HUES64 (cell line): ENCODE measurements around the gene KRTAP2-4.
"Not testable (repeated sequence)": the region's sequence is repeated elsewhere in the genome, so short reads cannot be mapped to it uniquely, and the experiment has no call there.

Source experiments
- H3K27ac ChIP-seq: 2 replicates; pipeline ENCODE4 v1.7.0; 2013; ENCODE audit warnings: low read depth, low read length, inconsistent platforms
- H3K27me3 ChIP-seq: 2 replicates; pipeline ENCODE4 v1.6.1; 2013; ENCODE audit warnings: mild to moderate bottlenecking, low read length; ENCODE audit not compliant: insufficient read depth
- H3K36me3 ChIP-seq: 2 replicates; pipeline ENCODE4 v1.6.1; 2013; ENCODE audit warnings: mild to moderate bottlenecking, low read length; ENCODE audit not compliant: insufficient read depth
- H3K4me1 ChIP-seq: 2 replicates; pipeline ENCODE4 v1.6.1; 2013; ENCODE audit warnings: mild to moderate bottlenecking, low read length, moderate library complexity; ENCODE audit not compliant: insufficient read depth
- H3K4me3 ChIP-seq: 2 replicates; pipeline ENCODE4 v1.5.1; 2013; ENCODE audit warnings: mild to moderate bottlenecking, low read length, moderate library complexity
- H3K9ac ChIP-seq: 2 replicates; pipeline ENCODE4 v1.6.1; 2013; ENCODE audit warnings: mild to moderate bottlenecking, low read depth, low read length
- H3K9me3 ChIP-seq: 2 replicates; pipeline ENCODE4 v1.6.1; 2013; ENCODE audit warnings: low read depth, low read length; ENCODE audit not compliant: insufficient read depth
- WGBS: fragments of 150-250, 120-280 bp; methylation state at CpG from one replicate; pipeline ENCODE4 v1.1.7; 2013; ENCODE audit warnings: missing lambda C conversion rate; 5-methylcytosine and 5-hydroxymethylcytosine counted together

KRTAP2-4 gene

DNA sequence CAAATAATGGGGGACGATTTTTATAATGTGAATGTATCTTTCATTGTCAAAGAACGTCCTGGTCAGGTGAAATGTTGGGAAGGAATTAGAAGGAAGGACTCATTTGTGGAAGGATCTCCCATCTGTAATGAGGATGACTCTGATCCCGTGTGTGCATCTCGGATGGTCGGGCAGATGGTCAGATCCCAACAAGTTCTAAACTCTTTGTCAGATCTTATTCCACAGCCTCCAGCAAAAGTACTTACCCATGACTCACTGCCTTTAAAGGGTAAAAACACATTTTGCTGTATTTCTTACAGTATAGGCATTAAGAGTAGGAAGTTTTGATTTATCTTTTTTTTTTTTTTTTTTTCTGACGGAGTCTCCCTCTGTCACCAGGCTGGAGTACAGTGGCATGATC is 32.8 kb upstream of the KRTAP2-4 start:
- Histone ChIP-seq H3K9ac (no peak overlapping the region), H3K9me3 (0 out of 2 replicates have a peak, but pooled peaks cover 3% of the 10 kb centered on the region), H3K4me3 (no peak overlapping the region), H3K4me1 (no peaks in the 10 kb centered on the region), H3K27ac (no peak overlapping the region), H3K36me3 (no peaks in the 10 kb centered on the region), H3K27me3 (no peaks in the 10 kb centered on the region)
- WGBS: 94% methylated on average over 6 of the region's 6 CpGs

GRCh38 chr17:41098042-41098441 is 32.4 kb upstream of the KRTAP2-4 start, which contains the start of gene KRTAP4-8:
Gene KRTAP4-8 (minus strand): TSS chr17:41098142. CDS start chr17:41098084, 58 bp downstream.
- 0 out of 2 replicates have a peak, but pooled peaks cover 3% of the 10 kb centered on the region for H3K9me3 ChIP-seq
- no peaks in the 10 kb centered on the region for H3K36me3 ChIP-seq
- WGBS: 73% methylated on average over 1 of the region's 4 CpGs
- no peaks in the 10 kb centered on the region for H3K4me1 ChIP-seq
- H3K27ac ChIP-seq: no peak within 1 kb of the TSS
- H3K9ac ChIP-seq: no peak within 1 kb of the TSS
- no peak within 1 kb of the TSS for H3K4me3 ChIP-seq
- H3K27me3 ChIP-seq: no peaks in the 10 kb centered on the region

DNA sequence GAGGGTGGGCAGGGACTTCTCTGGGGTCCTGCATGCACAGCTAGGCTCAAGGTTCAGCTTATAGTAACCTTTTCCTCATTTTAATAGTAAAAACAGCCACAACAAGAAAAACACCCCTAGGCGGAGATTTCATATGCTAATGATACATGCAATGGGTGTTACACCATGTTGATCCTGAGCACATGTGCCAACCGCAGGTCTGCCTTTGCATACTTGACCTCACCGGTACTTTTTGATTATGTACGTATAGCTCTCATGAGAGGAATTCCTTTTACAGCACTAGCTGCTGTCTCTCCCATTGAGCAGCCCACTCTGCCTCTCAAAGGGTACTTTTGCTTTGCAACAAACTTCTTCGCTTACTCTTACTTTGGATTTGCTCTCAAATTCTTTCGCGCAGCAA is 30.4 kb upstream of the KRTAP2-4 start:
- no peaks in the 10 kb centered on the region for H3K4me1 ChIP-seq
- peaks cover 18% of the 10 kb centered on the region; the same call in 1 of the 2 replicates for H3K9me3 ChIP-seq
- H3K27ac ChIP-seq: no peak overlapping the region
- no peak overlapping the region for H3K9ac ChIP-seq
- no peaks in the 10 kb centered on the region for H3K36me3 ChIP-seq
- no peak overlapping the region for H3K4me3 ChIP-seq
- no peaks in the 10 kb centered on the region for H3K27me3 ChIP-seq
- WGBS: 96% methylated on average over 7 of the region's 7 CpGs

DNA sequence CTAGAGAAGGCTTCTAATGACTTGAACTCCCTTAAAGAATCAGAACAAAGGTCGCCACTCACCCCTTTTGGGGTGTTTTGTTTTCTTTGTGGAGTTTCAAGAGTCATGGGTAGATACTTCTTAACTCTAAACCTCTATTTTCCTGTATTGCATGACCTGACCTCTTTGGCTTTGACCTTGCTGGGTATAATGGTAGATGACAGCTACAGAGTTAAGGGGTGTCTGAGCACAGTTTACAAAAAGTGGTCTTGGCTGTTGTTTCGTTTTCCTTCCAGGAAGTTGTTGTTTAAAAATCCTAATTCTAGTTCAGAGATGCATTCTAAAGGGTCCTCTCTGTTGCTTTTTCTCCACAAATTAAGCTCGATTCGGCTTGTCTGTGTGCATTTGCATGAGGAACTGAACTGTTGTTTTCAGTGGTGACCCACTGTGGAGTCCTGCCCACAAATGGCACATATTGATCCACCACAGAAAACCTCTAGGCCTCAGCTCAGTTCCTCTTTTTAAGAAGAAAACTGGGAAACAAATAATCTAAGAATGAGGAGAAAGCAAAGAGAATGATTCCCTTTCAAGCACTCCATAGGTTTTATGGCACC is 23.2 kb upstream of the KRTAP2-4 start:
- 79% methylated on average over 3 of the region's 4 CpGs for WGBS

DNA sequence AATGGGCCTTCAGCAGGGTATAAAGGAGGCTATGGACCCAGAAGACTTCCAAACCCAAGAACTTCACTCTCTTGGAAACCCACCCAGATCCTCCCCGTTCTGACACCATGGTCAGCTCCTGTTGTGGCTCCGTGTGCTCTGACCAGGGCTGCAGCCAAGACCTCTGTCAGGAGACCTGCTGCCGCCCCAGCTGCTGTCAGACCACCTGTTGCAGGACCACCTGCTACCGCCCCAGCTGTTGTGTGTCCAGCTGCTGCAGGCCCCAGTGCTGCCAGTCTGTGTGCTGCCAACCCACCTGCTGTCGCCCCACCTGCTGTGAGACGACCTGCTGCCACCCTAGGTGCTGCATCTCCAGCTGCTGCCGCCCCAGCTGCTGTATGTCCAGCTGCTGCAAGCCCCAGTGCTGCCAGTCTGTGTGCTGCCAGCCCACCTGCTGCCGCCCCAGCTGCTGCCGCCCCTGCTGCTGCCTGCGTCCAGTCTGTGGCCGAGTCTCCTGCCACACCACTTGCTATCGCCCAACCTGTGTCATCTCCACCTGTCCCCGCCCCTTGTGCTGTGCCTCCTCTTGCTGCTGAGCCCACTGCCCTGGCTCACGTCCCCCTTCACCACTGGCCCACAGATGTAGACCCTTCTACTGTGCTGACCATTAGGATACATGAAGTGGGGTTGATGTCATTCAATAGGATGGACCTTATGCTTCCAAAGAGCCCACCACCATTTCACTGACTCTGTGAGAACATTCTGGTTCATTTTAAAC is 18.6 kb upstream of the KRTAP2-4 start, which contains the start of gene KRTAP4-7:
TSS of gene KRTAP4-7 (plus strand) at position 51 of the 757 bp plus-strand sequence. CDS start at position 108, 57 bp downstream.
- not testable (repeated sequence) for H3K36me3 ChIP-seq, H3K9me3 ChIP-seq, H3K27ac ChIP-seq, H3K4me1 ChIP-seq, H3K9ac ChIP-seq, H3K27me3 ChIP-seq, H3K4me3 ChIP-seq
- 91% methylated on average over 13 of the region's 14 CpGs for WGBS

More for the DNA sequence above, 23.2 kb upstream of the KRTAP2-4 start:
- not testable (repeated sequence) for H3K4me1 ChIP-seq, H3K4me3 ChIP-seq, H3K27me3 ChIP-seq, H3K27ac ChIP-seq, H3K9ac ChIP-seq, H3K36me3 ChIP-seq
- peaks cover 22% of the 10 kb centered on the region; the same call in 1 of the 2 replicates for H3K9me3 ChIP-seq

DNA sequence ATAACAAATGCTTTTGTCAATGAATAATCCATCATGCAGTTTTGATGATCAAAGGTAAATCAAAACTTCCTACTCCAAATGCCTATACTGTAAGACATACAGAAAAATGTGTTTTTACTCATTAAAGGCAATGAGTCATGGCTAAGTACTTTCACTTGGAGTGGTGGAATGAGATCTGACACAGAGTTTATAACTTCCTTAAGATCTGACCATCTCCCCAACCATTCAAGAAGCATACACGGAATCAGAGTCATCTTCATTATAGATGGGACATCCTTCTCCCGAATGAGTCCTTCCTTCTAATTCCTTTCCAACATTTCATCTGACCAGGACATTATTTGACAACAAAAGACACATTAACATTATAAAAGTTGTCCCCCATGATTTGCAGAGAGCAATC is 17.7 kb upstream of the KRTAP2-4 start:
- not testable (repeated sequence) for H3K4me1 ChIP-seq, H3K36me3 ChIP-seq, H3K4me3 ChIP-seq, H3K9me3 ChIP-seq, H3K27ac ChIP-seq, H3K27me3 ChIP-seq, H3K9ac ChIP-seq
- 80% methylated on average over 2 of the region's 2 CpGs for WGBS

DNA sequence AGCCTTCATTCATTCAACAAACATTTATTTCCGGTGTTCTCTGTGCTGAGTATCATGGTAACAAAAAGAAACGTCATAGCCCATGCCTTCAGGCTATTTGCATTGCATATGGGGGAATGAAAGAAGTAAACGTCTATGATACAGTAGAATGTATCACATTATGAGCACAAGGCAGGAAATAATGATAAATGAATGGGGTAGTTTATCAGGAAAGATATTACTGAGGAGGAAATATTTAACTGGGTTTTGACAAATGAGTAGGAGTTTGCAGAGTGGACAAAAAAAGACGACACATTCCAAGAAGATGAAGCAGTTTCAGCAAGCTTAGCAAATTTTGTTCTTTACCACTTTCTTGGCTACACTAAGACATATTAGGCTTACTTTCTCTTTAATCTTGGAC is 16.9 kb upstream of the KRTAP2-4 start:
- H3K27me3 ChIP-seq: no peaks in the 10 kb centered on the region
- no peaks in the 10 kb centered on the region for H3K36me3 ChIP-seq
- 90% methylated on average over 4 of the region's 4 CpGs for WGBS
- no peaks in the 10 kb centered on the region for H3K4me1 ChIP-seq
- no peaks in the 10 kb centered on the region for H3K9me3 ChIP-seq
- H3K9ac ChIP-seq: no peak overlapping the region
- no peak overlapping the region for H3K4me3 ChIP-seq
- H3K27ac ChIP-seq: no peak overlapping the region

DNA sequence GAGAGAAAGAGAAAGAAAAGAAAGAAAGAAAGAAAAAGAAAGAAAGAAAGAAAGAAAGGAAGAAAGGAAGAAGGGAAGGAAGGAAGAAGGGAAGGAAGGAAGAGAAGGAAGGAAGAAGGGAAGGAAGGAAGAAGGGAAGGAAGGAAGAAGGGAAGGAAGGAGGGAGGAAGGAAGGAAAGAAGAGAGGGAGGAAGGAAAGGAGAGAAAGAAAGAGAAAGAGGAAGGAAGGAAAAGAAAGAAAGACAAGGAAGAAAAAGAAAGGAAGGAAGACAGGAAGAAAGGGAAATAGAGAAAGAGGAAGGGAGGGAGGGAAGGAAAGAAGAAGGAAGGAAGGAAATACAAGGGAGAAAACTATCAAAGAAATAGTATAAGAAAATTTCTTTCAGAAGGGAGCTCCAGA is 11.1 kb upstream of the KRTAP2-4 start:
- Histone ChIP-seq H3K27ac (no peak overlapping the region), H3K27me3 (no peaks in the 10 kb centered on the region), H3K9me3 (no peaks in the 10 kb centered on the region), H3K9ac (no peak overlapping the region), H3K36me3 (no peaks in the 10 kb centered on the region), H3K4me1 (no peaks in the 10 kb centered on the region), H3K4me3 (no peak overlapping the region)

GRCh38 chr17:41073676-41074075 is 8.0 kb upstream of the KRTAP2-4 start:
- Histone ChIP-seq H3K9ac (no peak overlapping the region), H3K27me3 (no peaks in the 10 kb centered on the region), H3K9me3 (no peaks in the 10 kb centered on the region), H3K4me3 (no peak overlapping the region), H3K36me3 (no peaks in the 10 kb centered on the region), H3K4me1 (no peaks in the 10 kb centered on the region), H3K27ac (no peak overlapping the region)
- WGBS: 92% methylated on average over 2 of the region's 2 CpGs

DNA sequence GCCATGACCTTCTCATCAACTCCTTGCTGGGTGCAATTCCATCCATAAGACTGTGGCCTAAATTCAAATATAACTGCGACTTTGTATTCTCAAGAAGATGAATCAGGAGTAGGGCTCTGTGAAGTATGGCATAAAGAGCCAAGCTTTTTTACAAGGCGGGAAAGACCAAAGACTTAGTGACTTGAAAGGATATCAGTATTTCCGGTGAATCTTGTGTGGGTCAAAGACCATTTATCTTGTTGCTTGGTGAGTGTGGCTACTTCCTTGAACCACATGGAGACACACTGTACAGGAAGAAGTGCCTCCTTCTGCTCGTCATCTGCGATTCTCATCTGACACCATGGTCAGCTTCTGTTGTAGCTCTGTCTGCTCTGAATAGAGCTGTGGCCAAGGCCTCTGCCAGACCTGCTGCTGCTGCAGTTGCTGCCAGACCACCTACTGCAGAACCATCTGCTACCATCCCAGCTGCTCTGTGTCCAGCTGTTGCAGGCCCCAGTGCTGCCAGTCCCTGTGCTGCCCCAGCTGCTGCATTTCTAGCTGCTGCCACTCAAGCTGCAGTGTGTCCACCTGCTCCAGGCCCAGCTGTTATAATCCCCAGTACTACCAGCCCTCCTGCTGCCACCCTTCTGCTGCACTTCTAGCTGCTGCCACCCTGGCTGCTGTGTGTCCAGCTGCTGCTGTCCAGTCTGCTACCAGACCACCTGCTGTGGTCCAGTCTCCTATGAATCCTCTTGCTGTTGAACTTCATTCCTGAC is 6.1 kb upstream of the KRTAP2-4 start:
- Histone ChIP-seq H3K4me1 (no peaks in the 10 kb centered on the region), H3K27ac (no peak overlapping the region), H3K9me3 (no peaks in the 10 kb centered on the region), H3K9ac (no peak overlapping the region), H3K4me3 (no peak overlapping the region), H3K36me3 (no peaks in the 10 kb centered on the region), H3K27me3 (no peaks in the 10 kb centered on the region)
- WGBS: 94% methylated on average over 5 of the region's 5 CpGs

DNA sequence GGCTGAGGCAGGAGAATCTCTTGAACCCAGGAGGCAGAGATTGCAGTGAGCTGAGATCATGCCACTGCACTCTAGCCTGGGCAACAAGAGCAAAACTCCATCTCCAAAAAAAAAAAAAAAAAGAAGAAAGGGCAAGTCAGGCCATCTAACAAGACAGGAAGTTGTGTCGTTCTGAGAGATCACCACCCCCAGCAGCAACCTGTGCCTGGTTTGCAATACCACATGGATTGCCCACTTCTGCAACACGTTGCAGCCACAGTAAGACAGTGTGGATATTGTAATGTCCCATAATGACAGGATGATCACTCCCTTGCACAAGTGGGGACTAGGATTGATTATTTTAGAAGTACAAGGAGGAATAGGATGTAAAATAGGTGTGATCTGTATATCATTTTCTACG is 3.4 kb upstream of the KRTAP2-4 start:
- Histone ChIP-seq H3K4me3 (no peak overlapping the region), H3K4me1 (no peaks in the 10 kb centered on the region), H3K9ac (no peak overlapping the region), H3K9me3 (no peaks in the 10 kb centered on the region), H3K27ac (no peak overlapping the region), H3K36me3 (no peaks in the 10 kb centered on the region), H3K27me3 (no peaks in the 10 kb centered on the region)
- WGBS: 95% methylated on average over 3 of the region's 3 CpGs
